ENCODE data around the gene GALNT2.

- no peak for TF ChIP-seq REST (IDR thresholded peaks at IDR 0.05; ENCODE audit: insufficient read depth in 1 of 2, low read depth in 2 of 2, low read length in 2 of 2)
- no peak for TF ChIP-seq SIN3A (IDR thresholded peaks at IDR 0.05; ENCODE audit: borderline replicate concordance, insufficient read depth, low read length)
- TF ChIP-seq POLR2AphosphoS5 (IDR thresholded peaks at IDR 0.05; ENCODE audit: low read depth, low read length), result no peak
- TF ChIP-seq TAF1 (IDR thresholded peaks at IDR 0.05; ENCODE audit: borderline replicate concordance, insufficient read depth, low read length), result no peak
Observed at GRCh38 chr1:230031131-230031530, 35.9 kb upstream of the GALNT2 start.
